ENCODE data around the gene SHISA6. TPM values are rescaled to one million over a fixed set of nuclear protein-coding genes. Genes with fewer than 3 reads are reported as not detected.

The SHISA6 gene
- total and polyA plus RNA-seq, 4 donors: not detected

GRCh38 chr17:11241611-11242226 lies 706 bp downstream of the SHISA6 start:
- Histone ChIP-seq H3K4me3 (ENCODE audit: low read depth in 1 of 3, low read length in 3 of 3) (peak overlapping the region in 1 of 3 donors; percentile 30), H3K9ac (ENCODE audit: low read depth in 1 of 2, low read length in 2 of 2) (no peak overlapping the region), H3K9me3 (ENCODE audit: control insufficient read depth in 4 of 4, low read length in 3 of 4) (no peaks in the 10 kb centered on the region), H3K27ac (ENCODE audit: low read depth in 1 of 2, low read length in 2 of 2) (no peak overlapping the region), H3K4me1 (ENCODE audit: control insufficient read depth in 4 of 4, insufficient read depth in 4 of 4, low read length in 3 of 4) (peaks cover 0 to 13% (median 3%) of the 10 kb centered on the region in 4 donors), H3K27me3 (ENCODE audit: control insufficient read depth in 4 of 4, insufficient read depth in 4 of 4, low read length in 3 of 4) (peaks cover 4 to 23% (median 9%) of the 10 kb centered on the region in 4 donors), H3K36me3 (ENCODE audit: control insufficient read depth in 4 of 4, insufficient read depth in 3 of 4, low read depth in 1 of 4, low read length in 3 of 4) (no peaks in the 10 kb centered on the region)
- 10% methylated on average over 58 of the region's 58 CpGs for WGBS
- DNase-seq (ENCODE audit: low spot score): no peak
- no peak for TF ChIP-seq ZBTB33 (IDR thresholded peaks at IDR 0.05)
- TF ChIP-seq MAX (IDR thresholded peaks at IDR 0.05): no peak

- peaks cover 4 to 23% (median 9%) of the 10 kb centered on the region in 4 donors for H3K27me3 ChIP-seq (ENCODE audit: control insufficient read depth in 4 of 4, insufficient read depth in 4 of 4, low read length in 3 of 4)
These were observed 1.4 kb downstream of the SHISA6 start for GRCh38 chr17:11242411-11242810.

More at GRCh38 chr17:11242411-11242810, 1.4 kb downstream of the SHISA6 start:
- peaks cover 0 to 13% (median 3%) of the 10 kb centered on the region in 4 donors for H3K4me1 ChIP-seq (ENCODE audit: control insufficient read depth in 4 of 4, insufficient read depth in 4 of 4, low read length in 3 of 4)
- TF ChIP-seq FOXA1 (IDR thresholded peaks at IDR 0.05) (no peak), YY1 (IDR thresholded peaks at IDR 0.05) (no peak), CTCF (IDR thresholded peaks at IDR 0.05; ENCODE audit: low read depth, low read length, missing input control) (no peak), HNF4A (conservative IDR thresholded peaks at IDR 0.05) (no peak), RXRA (IDR thresholded peaks at IDR 0.05) (no peak), SP1 (IDR thresholded peaks at IDR 0.05) (no peak), FOXA2 (IDR thresholded peaks at IDR 0.05) (no peak), REST (IDR thresholded peaks at IDR 0.05) (no peak), ATF3 (IDR thresholded peaks at IDR 0.05) (no peak), MAX (IDR thresholded peaks at IDR 0.05) (no peak), NR2F2 (IDR thresholded peaks at IDR 0.05) (no peak), HNF4G (IDR thresholded peaks at IDR 0.05) (no peak), TAF1 (conservative IDR thresholded peaks at IDR 0.05) (no peak), ZBTB33 (IDR thresholded peaks at IDR 0.05) (no peak), RAD21 (IDR thresholded peaks at IDR 0.05) (no peak), JUND (IDR thresholded peaks at IDR 0.05) (no peak)
- H3K4me3 ChIP-seq (ENCODE audit: low read depth in 1 of 3, low read length in 3 of 3): no peak overlapping the region
- WGBS: 32% methylated on average over 9 of the region's 9 CpGs
- H3K9ac ChIP-seq (ENCODE audit: low read depth in 1 of 2, low read length in 2 of 2): no peak overlapping the region
- DNase-seq (ENCODE audit: low spot score): no peak
- no peak overlapping the region for H3K27ac ChIP-seq (ENCODE audit: low read depth in 1 of 2, low read length in 2 of 2)
- H3K36me3 ChIP-seq (ENCODE audit: control insufficient read depth in 4 of 4, insufficient read depth in 3 of 4, low read depth in 1 of 4, low read length in 3 of 4): no peaks in the 10 kb centered on the region
- no peaks in the 10 kb centered on the region for H3K9me3 ChIP-seq (ENCODE audit: control insufficient read depth in 4 of 4, low read length in 3 of 4)

All from liver (tissue), 9 donors.